ENCODE measurements around the gene ZNF532.

- TF ChIP-seq EZH2 (IDR thresholded peaks at IDR 0.05; ENCODE audit: borderline replicate concordance, low read depth, low read length, severe bottlenecking) = no peak
- no peak for TF ChIP-seq CTCF (IDR thresholded peaks at IDR 0.05; ENCODE audit: borderline replicate concordance, extremely low read depth, low read length, poor library complexity, severe bottlenecking)
Measured at GRCh38 chr18:58884680-58885079, 20.0 kb downstream of the ZNF532 start.

Measured in DND-41 (cell line).